Neural progenitor cell (in vitro differentiated cells): ENCODE data around the gene ESYT2. TPM values are rescaled to one million over a fixed set of nuclear protein-coding genes. Genes with fewer than 3 reads are reported as not detected.
A peak's percentile ranks its signal among the peaks of the same experiment; 100 is the strongest.
"Not testable (repeated sequence)": the region's sequence is repeated elsewhere in the genome, so short reads cannot be mapped to it uniquely, and the experiment has no call there.

Experiments
- DNase-seq: peaks from one replicate; pipeline ENCODE4 v3.0.0-alpha.2; 2016; ENCODE audit warnings: low spot score
- H2AFZ ChIP-seq: fragments of 200-600 bp; sonication (generic); replicated peaks from 2 replicates; pipeline ENCODE4 v1.6.1; 2016; ENCODE audit warnings: antibody characterized with exemption
- H3F3A ChIP-seq: fragments of 200-600 bp; sonication (generic); 2 replicates; pipeline ENCODE4 v1.6.1; 2016; ENCODE audit warnings: antibody characterized with exemption, low read depth
- H3K27ac ChIP-seq: fragments of 200-600 bp; sonication (generic); 2 replicates; pipeline ENCODE4 v1.5.1; 2016; ENCODE audit warnings: mild to moderate bottlenecking
- H3K27me3 ChIP-seq: fragments of 200-600 bp; sonication (generic); 2 replicates; pipeline ENCODE4 v1.6.1; 2016; ENCODE audit warnings: mild to moderate bottlenecking, moderate library complexity
- H3K36me3 ChIP-seq: fragments of 200-600 bp; sonication (generic); 2 replicates; pipeline ENCODE4 v1.5.1; 2016
- H3K4me1 ChIP-seq: fragments of 200-600 bp; sonication (generic); 2 replicates; pipeline ENCODE4 v1.6.1; 2016; ENCODE audit warnings: mixed run types
- H3K4me2 ChIP-seq: fragments of 200-600 bp; sonication (generic); 2 replicates; pipeline ENCODE4 v1.6.1; 2016
- H3K4me3 ChIP-seq: fragments of 200-600 bp; sonication (generic); 2 replicates; pipeline ENCODE4 v1.5.1; 2016
- H3K79me2 ChIP-seq: fragments of 200-600 bp; sonication (generic); 2 replicates; pipeline ENCODE4 v1.6.1; 2016; ENCODE audit warnings: low read depth
- H3K9ac ChIP-seq: fragments of 200-600 bp; sonication (generic); 2 replicates; pipeline ENCODE4 v1.6.1; 2016
- H3K9me3 ChIP-seq: fragments of 200-600 bp; sonication (generic); 2 replicates; pipeline ENCODE4 v1.5.1; 2016; ENCODE audit warnings: low read depth
- H4K20me1 ChIP-seq: fragments of 200-600 bp; sonication (generic); 2 replicates; pipeline ENCODE4 v1.6.1; 2016; ENCODE audit warnings: low read depth
- H3K27ac Mint-ChIP-seq: 3 replicates; pipeline ENCODE4 v1.8.0; 2021; ENCODE audit warnings: mixed read lengths
- H3K27me3 Mint-ChIP-seq: 2 replicates; pipeline ENCODE4 v1.8.0; 2022; ENCODE audit warnings: low read depth, mild to moderate bottlenecking, inconsistent platforms, moderate library complexity, mixed read lengths; ENCODE audit not compliant: insufficient read depth
- H3K36me3 Mint-ChIP-seq: 3 replicates; pipeline ENCODE4 v1.8.0; 2021; ENCODE audit warnings: mixed read lengths
- H3K4me1 Mint-ChIP-seq: 3 replicates; pipeline ENCODE4 v1.8.0; 2021; ENCODE audit warnings: mixed read lengths
- H3K4me3 Mint-ChIP-seq: 3 replicates; pipeline ENCODE4 v1.8.0; 2021; ENCODE audit warnings: mild to moderate bottlenecking, moderate library complexity, mixed read lengths
- H3K9me3 Mint-ChIP-seq: 3 replicates; pipeline ENCODE4 v1.8.0; 2020; ENCODE audit warnings: mixed read lengths
- EZH2 ChIP-seq: fragments of 200-600 bp; sonication (generic); IDR thresholded peaks from 2 replicates; pipeline ENCODE4 v1.6.1; 2017; ENCODE audit warnings: antibody characterized with exemption, mild to moderate bottlenecking, moderate library complexity
- EZH2phosphoT487 ChIP-seq: fragments of 200-600 bp; sonication (generic); IDR thresholded peaks from 2 replicates; pipeline ENCODE4 v1.6.1; 2017; ENCODE audit warnings: antibody characterized with exemption
- total RNA-seq: library from RNA; depleted of rRNA; stranded (reverse); fragments of >200 nt; gene quantifications from 2 replicates; pipeline ENCODE4 v1.2.3, GENCODE V29; 2015; ENCODE audit warnings: low replicate concordance
- TF ChIP-seq, protein P1 (sequence below): fragments of 200-600 bp; sonication (generic); IDR thresholded peaks from 2 replicates; pipeline ENCODE4 v1.5.1; 2017; ENCODE audit warnings: antibody characterized with exemption, mild to moderate bottlenecking

The ESYT2 gene, protein sequence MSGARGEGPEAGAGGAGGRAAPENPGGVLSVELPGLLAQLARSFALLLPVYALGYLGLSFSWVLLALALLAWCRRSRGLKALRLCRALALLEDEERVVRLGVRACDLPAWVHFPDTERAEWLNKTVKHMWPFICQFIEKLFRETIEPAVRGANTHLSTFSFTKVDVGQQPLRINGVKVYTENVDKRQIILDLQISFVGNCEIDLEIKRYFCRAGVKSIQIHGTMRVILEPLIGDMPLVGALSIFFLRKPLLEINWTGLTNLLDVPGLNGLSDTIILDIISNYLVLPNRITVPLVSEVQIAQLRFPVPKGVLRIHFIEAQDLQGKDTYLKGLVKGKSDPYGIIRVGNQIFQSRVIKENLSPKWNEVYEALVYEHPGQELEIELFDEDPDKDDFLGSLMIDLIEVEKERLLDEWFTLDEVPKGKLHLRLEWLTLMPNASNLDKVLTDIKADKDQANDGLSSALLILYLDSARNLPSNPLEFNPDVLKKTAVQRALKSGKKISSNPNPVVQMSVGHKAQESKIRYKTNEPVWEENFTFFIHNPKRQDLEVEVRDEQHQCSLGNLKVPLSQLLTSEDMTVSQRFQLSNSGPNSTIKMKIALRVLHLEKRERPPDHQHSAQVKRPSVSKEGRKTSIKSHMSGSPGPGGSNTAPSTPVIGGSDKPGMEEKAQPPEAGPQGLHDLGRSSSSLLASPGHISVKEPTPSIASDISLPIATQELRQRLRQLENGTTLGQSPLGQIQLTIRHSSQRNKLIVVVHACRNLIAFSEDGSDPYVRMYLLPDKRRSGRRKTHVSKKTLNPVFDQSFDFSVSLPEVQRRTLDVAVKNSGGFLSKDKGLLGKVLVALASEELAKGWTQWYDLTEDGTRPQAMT
- total RNA-seq, result 33.4 and 39.3 TPM in 2 replicates

DNA sequence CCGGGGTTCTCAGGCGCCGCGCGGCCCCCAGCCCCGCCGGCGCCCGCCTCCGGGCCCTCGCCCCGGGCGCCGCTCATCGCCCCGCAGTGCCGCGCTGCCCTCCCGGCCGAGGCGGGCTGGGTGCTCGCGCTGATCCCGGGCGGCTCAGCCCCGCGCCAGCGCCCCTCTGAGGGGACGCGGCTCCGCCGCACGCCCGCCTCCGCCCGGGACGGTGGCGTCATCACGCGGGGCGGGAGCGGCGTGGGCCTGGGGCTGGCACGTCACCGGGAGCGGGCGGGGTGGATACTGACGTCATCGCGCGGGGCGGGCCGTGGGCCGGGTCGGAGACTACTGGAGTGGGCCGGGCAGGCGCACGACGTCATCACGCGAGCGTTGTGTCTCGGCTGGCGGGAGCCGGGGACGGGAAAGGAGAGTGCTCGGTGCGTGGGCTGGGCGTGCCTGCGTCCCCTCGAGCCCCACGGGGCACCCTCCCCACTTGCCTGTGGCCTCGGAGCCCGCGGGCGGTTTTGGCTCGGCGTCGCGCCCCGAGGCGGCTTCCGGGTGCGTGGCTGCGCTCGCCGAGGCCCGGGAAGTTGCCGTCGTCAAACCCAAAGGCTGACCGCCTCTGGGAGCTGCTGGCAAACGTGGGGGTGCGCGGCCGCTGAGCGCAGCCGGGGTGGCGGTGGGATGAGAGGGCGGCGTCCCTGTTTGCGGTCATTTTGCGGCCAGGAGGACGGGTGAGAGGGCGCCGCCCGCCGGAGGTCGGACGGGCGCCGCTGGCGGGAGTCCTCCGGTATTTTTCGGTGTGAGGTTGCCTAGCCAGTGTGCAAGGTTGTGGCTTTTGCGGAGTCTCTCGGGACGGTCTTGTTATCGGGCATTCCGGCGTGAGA is at the start of gene ESYT2:
ESYT2 (minus strand) TSS at position 168 of the 869 bp plus-strand sequence; CDS start at position 77, 91 bp downstream.
- Mint-ChIP-seq H3K27me3 (peaks cover 7% of the 10 kb centered on the region), H3K27ac (peak within 1 kb of the TSS; percentile 66), H3K4me1 (peaks cover 17% of the 10 kb centered on the region), H3K9me3 (no peaks in the 10 kb centered on the region), H3K4me3 (peak within 1 kb of the TSS; percentile 90), H3K36me3 (peaks cover 4% of the 10 kb centered on the region)
- Histone ChIP-seq H3K9ac (peak within 1 kb of the TSS; percentile 49), H3F3A (peaks cover 26% of the 10 kb centered on the region), H2AFZ (peak within 1 kb of the TSS; percentile 85), H4K20me1 (peaks cover 22% of the 10 kb centered on the region), H3K36me3 (no peaks in the 10 kb centered on the region), H3K4me1 (peaks cover 5% of the 10 kb centered on the region), H3K27me3 (no peaks in the 10 kb centered on the region), H3K4me3 (peak within 1 kb of the TSS; percentile 81), H3K27ac (peak within 1 kb of the TSS; percentile 81), H3K79me2 (peaks cover 39% of the 10 kb centered on the region), H3K4me2 (peak within 1 kb of the TSS; percentile 83), H3K9me3 (no peaks in the 10 kb centered on the region)
- DNase-seq, result peak; percentile 89
- TF ChIP-seq EZH2, result no peak
- no peak for TF ChIP-seq EZH2phosphoT487
- TF ChIP-seq, protein P1, sequence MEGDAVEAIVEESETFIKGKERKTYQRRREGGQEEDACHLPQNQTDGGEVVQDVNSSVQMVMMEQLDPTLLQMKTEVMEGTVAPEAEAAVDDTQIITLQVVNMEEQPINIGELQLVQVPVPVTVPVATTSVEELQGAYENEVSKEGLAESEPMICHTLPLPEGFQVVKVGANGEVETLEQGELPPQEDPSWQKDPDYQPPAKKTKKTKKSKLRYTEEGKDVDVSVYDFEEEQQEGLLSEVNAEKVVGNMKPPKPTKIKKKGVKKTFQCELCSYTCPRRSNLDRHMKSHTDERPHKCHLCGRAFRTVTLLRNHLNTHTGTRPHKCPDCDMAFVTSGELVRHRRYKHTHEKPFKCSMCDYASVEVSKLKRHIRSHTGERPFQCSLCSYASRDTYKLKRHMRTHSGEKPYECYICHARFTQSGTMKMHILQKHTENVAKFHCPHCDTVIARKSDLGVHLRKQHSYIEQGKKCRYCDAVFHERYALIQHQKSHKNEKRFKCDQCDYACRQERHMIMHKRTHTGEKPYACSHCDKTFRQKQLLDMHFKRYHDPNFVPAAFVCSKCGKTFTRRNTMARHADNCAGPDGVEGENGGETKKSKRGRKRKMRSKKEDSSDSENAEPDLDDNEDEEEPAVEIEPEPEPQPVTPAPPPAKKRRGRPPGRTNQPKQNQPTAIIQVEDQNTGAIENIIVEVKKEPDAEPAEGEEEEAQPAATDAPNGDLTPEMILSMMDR, result peak; percentile 34

DNA sequence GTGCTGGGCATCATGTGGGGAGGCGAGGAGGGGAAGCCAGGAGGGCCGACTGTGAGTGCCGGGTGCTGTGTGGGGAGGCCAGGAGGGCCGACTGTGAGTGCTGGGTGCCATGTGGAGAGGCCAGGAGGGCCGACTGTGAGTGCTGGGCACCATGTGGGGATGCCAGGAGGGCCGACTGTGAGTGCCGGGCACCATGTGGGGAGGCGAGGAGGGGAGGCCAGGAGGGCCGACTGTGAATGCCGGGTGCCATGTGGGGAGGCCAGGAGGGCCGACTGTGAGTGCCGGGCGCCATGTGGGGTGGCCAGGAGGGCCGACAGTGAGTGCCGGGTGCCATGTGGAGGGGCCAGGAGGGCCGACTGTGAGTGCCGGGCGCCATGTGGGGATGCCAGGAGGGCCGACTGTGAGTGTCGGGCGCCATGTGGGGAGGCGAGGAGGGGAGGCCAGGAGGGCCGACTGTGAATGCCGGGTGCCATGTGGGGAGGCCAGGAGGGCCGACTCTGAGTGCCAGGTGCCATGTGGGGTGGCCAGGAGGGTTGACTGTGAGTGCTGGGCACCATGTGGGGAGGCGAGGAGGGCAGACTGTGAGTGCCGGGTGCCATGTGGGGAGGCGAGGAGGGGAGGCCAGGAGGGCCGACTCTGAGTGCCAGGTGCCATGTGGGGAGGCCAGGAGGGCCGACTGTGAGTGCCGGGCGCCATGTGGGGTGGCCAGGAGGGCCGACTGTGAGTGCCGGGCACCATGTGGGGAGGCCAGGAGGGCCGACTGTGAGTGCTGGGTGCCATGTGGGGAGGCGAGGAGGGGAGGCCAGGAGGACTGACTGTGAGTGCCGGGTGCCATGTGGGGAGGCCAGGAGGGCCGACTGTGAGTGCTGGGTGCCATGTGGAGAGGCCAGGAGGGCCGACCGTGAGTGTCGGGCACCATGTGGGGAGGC is 49.1 kb upstream of the ESYT2 start:
- H3K4me1 Mint-ChIP-seq, H3K27me3 Mint-ChIP-seq, H3K4me3 Mint-ChIP-seq, H3K4me3 ChIP-seq, H3K79me2 ChIP-seq, H3K27me3 ChIP-seq, H3K27ac Mint-ChIP-seq, H2AFZ ChIP-seq, H4K20me1 ChIP-seq, H3K9ac ChIP-seq, H3K9me3 ChIP-seq, H3K9me3 Mint-ChIP-seq, H3F3A ChIP-seq, H3K4me2 ChIP-seq, DNase-seq, H3K36me3 ChIP-seq, H3K27ac ChIP-seq, H3K4me1 ChIP-seq: not testable (repeated sequence)
- peaks cover 23% of the 10 kb centered on the region for H3K36me3 Mint-ChIP-seq

DNA sequence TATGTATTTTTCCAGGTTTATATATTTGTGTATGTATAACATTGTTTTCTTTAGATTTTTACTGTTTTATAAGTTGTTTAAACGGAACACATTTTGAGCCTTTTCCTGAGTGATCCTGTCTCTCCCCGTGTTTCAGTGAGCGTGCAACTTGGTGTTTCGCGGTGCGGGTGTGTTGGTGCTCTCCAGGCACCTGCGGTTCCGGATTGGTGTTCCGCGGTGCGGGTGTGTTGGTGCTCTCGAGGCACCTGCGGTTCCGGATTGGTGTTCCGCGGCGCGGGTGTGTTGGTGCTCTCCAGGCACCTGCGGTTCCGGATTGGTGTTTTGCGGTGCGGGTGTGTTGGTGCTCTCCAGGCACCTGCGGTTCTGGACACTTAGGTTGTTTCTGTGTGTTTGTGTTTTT is 47.7 kb upstream of the ESYT2 start:
- Histone ChIP-seq H3K9me3 (no peaks in the 10 kb centered on the region), H3K4me3 (no peak overlapping the region)
- no peak for DNase-seq

More for the DNA sequence above, 47.7 kb upstream of the ESYT2 start:
- H3K27me3 ChIP-seq, result no peaks in the 10 kb centered on the region
- no peaks in the 10 kb centered on the region for H3K27me3 Mint-ChIP-seq
- H3K4me2 ChIP-seq, result no peak overlapping the region
- H3K9ac ChIP-seq, result no peak overlapping the region
- no peaks in the 10 kb centered on the region for H4K20me1 ChIP-seq
- H3K9me3 Mint-ChIP-seq, result no peaks in the 10 kb centered on the region
- H3K27ac ChIP-seq, result no peak overlapping the region
- no peaks in the 10 kb centered on the region for H3K36me3 ChIP-seq
- no peak overlapping the region for H3K4me3 Mint-ChIP-seq
- peaks cover 20% of the 10 kb centered on the region for H3K36me3 Mint-ChIP-seq
- H3K79me2 ChIP-seq, result no peaks in the 10 kb centered on the region
- H3K4me1 ChIP-seq, result no peaks in the 10 kb centered on the region
- H3F3A ChIP-seq, result no peaks in the 10 kb centered on the region
- H3K27ac Mint-ChIP-seq, result no peak overlapping the region
- H2AFZ ChIP-seq, result no peak overlapping the region
- TF ChIP-seq EZH2 (no peak), EZH2phosphoT487 (no peak)
- TF ChIP-seq, protein P1, result no peak
- no peaks in the 10 kb centered on the region for H3K4me1 Mint-ChIP-seq
